Progenitor cell of endocrine pancreas (in vitro differentiated cells): ENCODE measurements around the gene SLC24A4. TPM values are rescaled to one million over a fixed set of nuclear protein-coding genes. Genes with fewer than 3 reads are reported as not detected.

Experiments used
- DNase-seq: peaks from one replicate; pipeline ENCODE4 v3.0.0; 2021; ENCODE audit warnings: low spot score; ENCODE audit not compliant: unreplicated experiment
- H3K27ac Mint-ChIP-seq: 2 replicates; pipeline ENCODE4 v1.8.0; 2021; ENCODE audit warnings: mild to moderate bottlenecking, moderate library complexity, mixed read lengths
- H3K27me3 Mint-ChIP-seq: 2 replicates; pipeline ENCODE4 v1.8.0; 2021; ENCODE audit warnings: mixed read lengths
- H3K36me3 Mint-ChIP-seq: 2 replicates; pipeline ENCODE4 v1.8.0; 2022; ENCODE audit warnings: mixed read lengths; ENCODE audit not compliant: insufficient read depth
- H3K4me1 Mint-ChIP-seq: 2 replicates; pipeline ENCODE4 v1.8.0; 2021; ENCODE audit warnings: low read depth, mixed read lengths
- H3K4me3 Mint-ChIP-seq: 2 replicates; pipeline ENCODE4 v1.8.0; 2021; ENCODE audit warnings: low read depth, mild to moderate bottlenecking, moderate library complexity, mixed read lengths
- H3K9me3 Mint-ChIP-seq: 2 replicates; pipeline ENCODE4 v1.8.0; 2021; ENCODE audit warnings: low read depth, mixed read lengths
- total RNA-seq: library from RNA; stranded (reverse); gene quantifications from 2 replicates; pipeline ENCODE4 v1.2.1, GENCODE V29; 2021
- TF ChIP-seq, protein P1 (sequence below): fragments of 200-600 bp; sonication (generic); IDR thresholded peaks from one replicate; pipeline ENCODE4 v1.5.0; 2021; ENCODE audit warnings: antibody characterized with exemption, mild to moderate bottlenecking; ENCODE audit not compliant: unreplicated experiment

SLC24A4 gene
- total RNA-seq, 1 donor from 2014 or later = not detected

DNA sequence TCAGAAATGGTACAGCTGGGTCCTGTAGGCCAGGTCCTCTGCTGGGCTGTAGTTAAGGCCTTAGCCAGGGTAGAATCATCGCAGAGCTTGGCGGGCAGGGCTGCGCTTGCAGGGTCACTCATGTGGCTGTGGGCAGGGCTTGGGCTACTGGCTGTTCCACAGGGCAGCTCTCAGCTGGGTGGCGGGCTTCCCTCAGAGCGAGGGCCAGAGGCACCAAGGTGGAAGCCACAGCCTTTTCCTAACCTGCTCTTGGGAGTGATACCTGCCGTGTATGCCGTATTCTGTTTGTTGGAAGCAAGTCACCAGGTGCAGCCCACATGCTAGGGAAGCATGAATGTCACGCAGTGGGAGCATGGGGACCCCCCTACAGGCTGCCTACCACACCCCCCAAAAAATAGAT, 120.8 kb downstream of the SLC24A4 start:
- DNase-seq = no peak
- Mint-ChIP-seq H3K9me3 (no peaks in the 10 kb centered on the region), H3K27ac (no peak overlapping the region), H3K36me3 (no peaks in the 10 kb centered on the region), H3K27me3 (no peaks in the 10 kb centered on the region), H3K4me3 (no peak overlapping the region), H3K4me1 (no peaks in the 10 kb centered on the region)
- TF ChIP-seq, protein P1, sequence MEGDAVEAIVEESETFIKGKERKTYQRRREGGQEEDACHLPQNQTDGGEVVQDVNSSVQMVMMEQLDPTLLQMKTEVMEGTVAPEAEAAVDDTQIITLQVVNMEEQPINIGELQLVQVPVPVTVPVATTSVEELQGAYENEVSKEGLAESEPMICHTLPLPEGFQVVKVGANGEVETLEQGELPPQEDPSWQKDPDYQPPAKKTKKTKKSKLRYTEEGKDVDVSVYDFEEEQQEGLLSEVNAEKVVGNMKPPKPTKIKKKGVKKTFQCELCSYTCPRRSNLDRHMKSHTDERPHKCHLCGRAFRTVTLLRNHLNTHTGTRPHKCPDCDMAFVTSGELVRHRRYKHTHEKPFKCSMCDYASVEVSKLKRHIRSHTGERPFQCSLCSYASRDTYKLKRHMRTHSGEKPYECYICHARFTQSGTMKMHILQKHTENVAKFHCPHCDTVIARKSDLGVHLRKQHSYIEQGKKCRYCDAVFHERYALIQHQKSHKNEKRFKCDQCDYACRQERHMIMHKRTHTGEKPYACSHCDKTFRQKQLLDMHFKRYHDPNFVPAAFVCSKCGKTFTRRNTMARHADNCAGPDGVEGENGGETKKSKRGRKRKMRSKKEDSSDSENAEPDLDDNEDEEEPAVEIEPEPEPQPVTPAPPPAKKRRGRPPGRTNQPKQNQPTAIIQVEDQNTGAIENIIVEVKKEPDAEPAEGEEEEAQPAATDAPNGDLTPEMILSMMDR = no peak

DNA sequence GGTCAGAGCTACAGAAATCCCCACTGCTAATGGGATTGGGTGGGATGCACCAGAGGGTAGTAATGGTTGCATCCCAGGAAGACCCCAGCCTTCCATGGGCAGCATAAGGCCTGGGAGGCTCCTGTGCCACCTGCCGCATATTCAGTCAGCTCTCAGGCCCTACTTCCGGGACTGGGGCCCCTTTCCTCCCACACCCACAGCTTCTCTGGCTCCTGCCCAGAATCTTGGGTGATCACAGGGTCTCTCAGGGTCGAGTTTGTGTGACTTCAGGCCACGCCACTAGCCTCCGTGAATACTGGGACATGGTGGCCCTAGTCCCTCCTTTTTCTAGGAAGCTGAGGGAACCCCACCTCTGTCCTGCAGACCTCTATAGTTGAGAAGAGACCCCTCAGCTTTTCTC, 123.8 kb downstream of the SLC24A4 start:
- H3K4me1 Mint-ChIP-seq = no peaks in the 10 kb centered on the region
- H3K27me3 Mint-ChIP-seq = no peaks in the 10 kb centered on the region

DNA sequence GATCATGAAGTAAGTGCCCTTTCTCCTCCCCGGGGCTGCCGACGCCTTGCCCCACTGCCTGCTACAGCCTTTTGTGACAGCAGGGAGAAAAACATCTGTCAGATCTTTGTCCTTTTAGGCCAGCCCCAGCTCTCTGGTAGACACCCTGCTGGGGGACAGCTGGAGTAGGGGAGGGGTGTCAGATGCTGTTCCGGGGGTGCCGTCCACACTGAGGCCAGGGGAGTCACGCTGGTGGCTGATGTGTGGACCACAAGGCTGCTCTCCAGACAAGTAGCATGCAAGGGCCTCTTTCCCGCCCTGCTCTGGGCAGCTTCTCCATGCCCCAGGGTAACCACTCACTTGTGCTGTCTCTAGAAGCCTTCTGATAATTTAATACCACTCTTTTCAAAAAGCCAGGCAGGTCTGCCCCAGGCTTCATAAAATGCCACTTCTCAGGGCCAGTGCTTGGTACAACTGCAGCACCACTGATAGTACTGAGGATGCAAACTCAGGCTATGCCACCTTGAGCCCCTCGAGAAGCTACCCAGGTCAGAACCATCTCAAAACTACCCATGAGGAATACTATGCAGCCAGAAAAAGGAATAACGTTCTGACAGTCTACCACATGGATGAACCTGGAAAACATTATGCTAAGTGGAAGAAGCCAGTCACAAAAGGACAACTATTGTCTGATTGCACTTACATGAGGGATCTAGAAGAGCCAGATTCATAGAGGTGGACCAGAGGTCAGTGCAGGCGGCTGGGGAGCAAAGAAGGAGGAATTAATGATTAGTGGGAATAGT, 124.6 kb downstream of the SLC24A4 start:
- DNase-seq = no peak
- Mint-ChIP-seq H3K27ac (no peak overlapping the region), H3K36me3 (no peaks in the 10 kb centered on the region), H3K9me3 (no peaks in the 10 kb centered on the region), H3K27me3 (peaks cover 2% of the 10 kb centered on the region), H3K4me3 (no peak overlapping the region), H3K4me1 (no peaks in the 10 kb centered on the region)
- TF ChIP-seq, protein P1 = no peak

More for the DNA sequence above, 123.8 kb downstream of the SLC24A4 start:
- Mint-ChIP-seq H3K27ac (no peak overlapping the region), H3K36me3 (no peaks in the 10 kb centered on the region), H3K4me3 (no peak overlapping the region), H3K9me3 (no peaks in the 10 kb centered on the region)
- TF ChIP-seq, protein P1 = no peak
- DNase-seq = no peak

DNA sequence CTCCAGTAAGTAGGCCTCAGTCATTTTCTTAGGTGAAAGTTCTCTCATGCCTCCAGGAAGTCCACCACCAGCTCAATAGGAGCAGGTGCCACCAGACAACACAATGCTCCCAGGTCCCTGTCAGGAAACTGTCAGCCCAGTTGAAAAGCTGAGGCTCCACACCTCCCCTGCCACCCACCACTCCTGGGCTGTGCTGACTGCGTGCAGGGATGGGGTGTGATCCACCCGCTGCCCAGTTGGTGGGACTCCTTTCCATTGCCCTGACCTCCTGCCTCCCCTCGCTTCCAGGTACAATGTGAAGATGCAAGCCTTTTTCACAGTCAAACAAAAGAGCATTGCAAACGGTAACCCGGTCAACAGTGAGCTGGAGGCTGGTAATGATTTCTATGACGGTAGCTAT, 125.8 kb downstream of the SLC24A4 start:
- Mint-ChIP-seq H3K4me3 (no peak overlapping the region), H3K36me3 (no peaks in the 10 kb centered on the region), H3K9me3 (no peaks in the 10 kb centered on the region), H3K27me3 (peaks cover 3% of the 10 kb centered on the region), H3K27ac (no peak overlapping the region), H3K4me1 (no peaks in the 10 kb centered on the region)
- no peak for DNase-seq
- TF ChIP-seq, protein P1 = no peak

GRCh38 chr14:92449404-92450181, 126.6 kb downstream of the SLC24A4 start:
- no peak overlapping the region for H3K4me3 Mint-ChIP-seq
- no peak overlapping the region for H3K27ac Mint-ChIP-seq
- no peaks in the 10 kb centered on the region for H3K36me3 Mint-ChIP-seq
- no peak for DNase-seq
- H3K4me1 Mint-ChIP-seq = no peaks in the 10 kb centered on the region
- TF ChIP-seq, protein P1 = no peak
- H3K27me3 Mint-ChIP-seq = peaks cover 3% of the 10 kb centered on the region
- H3K9me3 Mint-ChIP-seq = no peaks in the 10 kb centered on the region
